Upper lobe of left lung (tissue), 4 donors: ENCODE measurements around the gene GNL2.

ENCODE experiments used
- CTCF ChIP-seq, 6 experiments: fragments of 450-650 bp in 4 of 6; fragments of 200-600 bp in 2 of 6; sonication (generic) in 2 of 6; IDR thresholded peaks; one replicate each; pipeline ENCODE4 v1.5.1; 2016 to 2019; ENCODE audit warnings: antibody characterized with exemption in 6 of 6
- EP300 ChIP-seq, 4 donors: sonication (generic); formaldehyde crosslinking; IDR thresholded peaks; one replicate each; pipeline ENCODE4 v1.5.1; 2017; ENCODE audit warnings: antibody characterized with exemption in 4 of 4, control low read depth in 2 of 4

GRCh38 chr1:37574834-37575480, 20.8 kb downstream of the GNL2 start:
- no peak for TF ChIP-seq CTCF (IDR thresholded peaks at IDR 0.05)
- TF ChIP-seq EP300 (IDR thresholded peaks at IDR 0.05), result no peak
